Esophagus (tissue), 2 donors: ENCODE data around the gene GLI3. TPM values are rescaled to one million over a fixed set of nuclear protein-coding genes. Genes with fewer than 3 reads are reported as not detected.

Source experiments
- H3K27ac ChIP-seq, 2 donors: one replicate each; pipeline ENCODE4 v1.5.1; 2013; ENCODE audit warnings: low read depth in 2 of 2, mild to moderate bottlenecking in 2 of 2, inconsistent platforms in 1 of 2, low read length in 1 of 2, moderate library complexity in 1 of 2
- H3K27me3 ChIP-seq, 2 donors: one replicate each; pipeline ENCODE4 v1.6.1; 2013; ENCODE audit warnings: low read length in 2 of 2, control low read depth in 1 of 2, mild to moderate bottlenecking in 1 of 2; ENCODE audit not compliant: insufficient read depth in 2 of 2, control insufficient read depth in 1 of 2
- H3K36me3 ChIP-seq, 2 donors: one replicate each; pipeline ENCODE4 v1.6.1; 2013; ENCODE audit warnings: low read length in 1 of 2; ENCODE audit not compliant: control insufficient read depth in 2 of 2, insufficient read depth in 2 of 2
- H3K4me1 ChIP-seq, 2 donors: one replicate each; pipeline ENCODE4 v1.6.1; 2013; ENCODE audit warnings: low read length in 1 of 2; ENCODE audit not compliant: control insufficient read depth in 2 of 2, insufficient read depth in 2 of 2
- H3K4me3 ChIP-seq, 2 donors: one replicate each; pipeline ENCODE4 v1.5.1; 2013; ENCODE audit warnings: low read length in 2 of 2, mild to moderate bottlenecking in 2 of 2, low read depth in 1 of 2, moderate library complexity in 1 of 2
- H3K9me3 ChIP-seq, 2 donors: one replicate each; pipeline ENCODE4 v1.6.1; 2013; ENCODE audit warnings: mild to moderate bottlenecking in 2 of 2, low read depth in 1 of 2, low read length in 1 of 2, moderate library complexity in 1 of 2; ENCODE audit not compliant: control insufficient read depth in 2 of 2, insufficient read depth in 1 of 2
- WGBS, 2 donors: extraction: QIAGEN DNeasy Blood & Tissue Kit; methylation state at CpG; one replicate each; pipeline ENCODE4 v1.1.7; 2013; 5-methylcytosine and 5-hydroxymethylcytosine counted together
- polyA plus RNA-seq, 2 donors: library from polyadenylated mRNA; stranded (reverse); fragments of 200-250 nt; gene quantifications; one replicate each; pipeline ENCODE4 v1.2.3, GENCODE V29; 2013
- donor health status: healthy with polysubstance abuse.
- donor health status: Bipolar disorder and iron deficiency.

The GLI3 gene
- polyA plus RNA-seq, 2 donors: 1.0 to 1.8 TPM

DNA sequence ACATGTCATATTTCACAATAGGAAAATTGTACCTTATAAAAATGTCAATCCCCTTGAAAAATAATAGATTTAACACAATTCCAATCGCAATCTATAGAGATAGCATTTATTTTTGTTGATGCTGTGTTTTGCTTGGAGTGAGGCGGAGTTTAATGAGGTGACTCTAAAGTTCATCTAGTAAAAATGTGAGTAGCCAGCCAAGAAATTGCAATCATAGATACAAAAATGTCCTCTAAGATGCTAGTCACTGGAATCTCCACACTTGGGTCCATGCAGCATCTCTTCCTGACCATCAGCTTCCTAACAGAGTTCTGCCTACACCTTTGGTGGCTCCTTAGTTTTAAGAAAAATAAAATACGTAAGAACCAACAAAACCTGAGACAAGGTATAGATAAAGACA, 44.9 kb downstream of the GLI3 start:
- Histone ChIP-seq H3K9me3 (no peaks in the 10 kb centered on the region), H3K27me3 (no peaks in the 10 kb centered on the region), H3K4me1 (no peaks in the 10 kb centered on the region), H3K4me3 (no peak overlapping the region), H3K36me3 (no peaks in the 10 kb centered on the region), H3K27ac (no peak overlapping the region)
- WGBS, 2 donors: 89 to 92% methylated on average over 3 of the region's 3 CpGs

DNA sequence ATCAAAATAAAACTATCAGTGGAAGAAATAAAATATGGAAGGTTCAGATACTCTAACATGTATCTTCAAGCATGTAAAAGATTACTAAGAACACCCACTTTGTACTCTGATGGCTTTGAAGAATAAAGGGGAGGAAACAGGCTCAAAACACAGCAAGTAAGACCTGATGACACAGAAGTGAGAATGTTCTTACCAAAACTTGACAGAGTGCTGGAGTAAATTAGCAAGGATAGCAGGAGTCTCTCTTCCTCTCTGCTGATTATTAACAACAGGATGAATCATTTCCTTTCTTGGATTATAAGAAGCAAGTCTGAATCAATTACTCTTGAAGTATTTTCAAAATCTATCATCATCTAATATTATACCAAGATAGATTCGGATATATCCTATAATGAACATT, 47.5 kb downstream of the GLI3 start:
- H3K36me3 ChIP-seq: no peaks in the 10 kb centered on the region
- H3K4me3 ChIP-seq: no peak overlapping the region
- WGBS, 2 donors: 28 to 71% methylated on average over 1 of the region's 1 CpG
- H3K9me3 ChIP-seq: no peaks in the 10 kb centered on the region
- no peak overlapping the region for H3K27ac ChIP-seq
- H3K4me1 ChIP-seq: no peaks in the 10 kb centered on the region
- H3K27me3 ChIP-seq: no peaks in the 10 kb centered on the region

DNA sequence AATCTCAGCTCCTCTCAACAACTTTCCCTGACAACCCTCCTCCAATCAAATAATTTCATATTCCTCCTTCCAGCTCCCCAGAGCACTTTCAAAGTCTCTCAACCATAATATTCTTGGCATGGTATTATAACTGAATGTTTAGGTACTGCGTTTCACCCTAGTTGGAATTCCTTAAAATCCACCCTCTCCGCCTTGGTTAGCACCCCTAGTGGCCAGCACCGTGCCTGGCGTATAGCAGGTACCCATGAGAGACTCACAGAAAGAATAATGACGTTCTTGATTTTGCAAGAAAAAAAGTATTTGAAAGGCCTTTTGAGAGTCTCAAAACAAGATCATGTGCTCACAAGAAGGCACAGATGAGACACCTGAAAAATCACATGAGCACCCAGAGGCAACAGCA, 50.9 kb downstream of the GLI3 start:
- Histone ChIP-seq H3K4me1 (no peaks in the 10 kb centered on the region), H3K27me3 (no peaks in the 10 kb centered on the region), H3K9me3 (no peaks in the 10 kb centered on the region), H3K27ac (no peak overlapping the region), H3K36me3 (no peaks in the 10 kb centered on the region), H3K4me3 (no peak overlapping the region)
- 61 to 71% methylated on average over 5 of the region's 5 CpGs for WGBS, 2 donors

DNA sequence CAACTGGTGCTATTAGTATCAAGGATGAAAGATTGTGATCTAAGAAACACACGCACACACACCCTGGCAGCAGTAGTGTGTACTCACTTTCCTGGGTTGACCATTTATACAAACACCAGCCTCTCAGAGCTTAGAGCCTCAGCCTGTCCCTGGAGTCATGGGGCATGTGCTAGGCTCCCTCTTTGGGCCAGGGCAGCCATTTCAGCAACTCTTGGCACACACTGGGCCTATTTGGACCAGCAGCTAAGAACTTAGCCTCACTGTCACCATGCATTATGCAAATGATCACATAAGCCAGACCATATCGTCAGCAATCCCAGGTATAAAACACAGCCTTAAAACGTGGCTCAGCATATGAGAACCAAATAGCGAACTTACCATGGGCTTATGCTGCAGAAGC, 51.3 kb downstream of the GLI3 start:
- Histone ChIP-seq H3K9me3 (no peaks in the 10 kb centered on the region), H3K36me3 (no peaks in the 10 kb centered on the region), H3K27me3 (no peaks in the 10 kb centered on the region), H3K4me3 (no peak overlapping the region), H3K27ac (no peak overlapping the region), H3K4me1 (no peaks in the 10 kb centered on the region)
- 73 to 80% methylated on average over 4 of the region's 4 CpGs for WGBS, 2 donors

DNA sequence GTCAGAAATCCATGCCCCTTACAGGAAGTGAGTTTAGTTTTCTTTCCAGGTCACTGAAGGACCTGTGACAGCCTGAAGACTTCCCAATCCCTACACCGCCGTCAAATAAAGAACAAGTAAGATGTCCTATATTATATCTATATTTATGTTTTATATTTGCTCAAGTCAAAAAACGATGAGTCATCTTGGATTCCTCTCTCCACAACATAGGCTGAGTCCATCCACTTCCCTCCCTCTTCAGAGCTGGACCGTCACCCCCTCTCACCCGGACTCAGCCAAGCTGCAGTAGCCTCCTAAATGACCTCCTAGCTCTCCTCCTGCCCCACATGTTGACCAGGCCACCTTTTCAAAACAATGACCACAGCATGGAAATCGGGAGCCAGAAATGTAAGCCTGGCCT, 53.5 kb downstream of the GLI3 start:
- Histone ChIP-seq H3K27me3 (no peaks in the 10 kb centered on the region), H3K27ac (no peak overlapping the region), H3K4me1 (no peaks in the 10 kb centered on the region), H3K36me3 (peaks cover 0 to 4% of the 10 kb centered on the region in 2 donors), H3K4me3 (no peak overlapping the region), H3K9me3 (no peaks in the 10 kb centered on the region)
- WGBS, 2 donors: 78 to 86% methylated on average over 6 of the region's 6 CpGs

DNA sequence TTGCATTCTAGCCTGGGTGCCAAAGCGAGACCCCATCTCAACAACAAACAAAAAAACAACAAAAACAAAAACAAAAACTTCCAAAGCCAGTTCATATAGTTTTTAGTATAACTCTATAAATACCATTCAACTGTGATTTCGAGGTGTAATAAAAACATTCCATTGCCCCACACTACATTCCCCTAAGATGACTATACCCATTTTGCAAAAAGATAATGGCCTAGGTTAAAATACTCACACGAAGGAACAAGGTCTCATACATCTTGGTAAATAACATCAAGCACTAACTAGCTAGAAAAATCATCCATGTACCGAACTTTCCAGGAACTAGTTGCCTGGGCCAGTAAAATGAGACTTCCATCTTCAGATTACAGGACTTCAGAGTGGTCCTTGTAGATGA, 55.4 kb downstream of the GLI3 start:
- Histone ChIP-seq H3K4me1 (no peaks in the 10 kb centered on the region), H3K27me3 (no peaks in the 10 kb centered on the region), H3K36me3 (peaks cover 0 to 4% of the 10 kb centered on the region in 2 donors), H3K9me3 (no peaks in the 10 kb centered on the region), H3K4me3 (no peak overlapping the region), H3K27ac (no peak overlapping the region)
- WGBS, 2 donors: 77 to 88% methylated on average over 4 of the region's 4 CpGs

DNA sequence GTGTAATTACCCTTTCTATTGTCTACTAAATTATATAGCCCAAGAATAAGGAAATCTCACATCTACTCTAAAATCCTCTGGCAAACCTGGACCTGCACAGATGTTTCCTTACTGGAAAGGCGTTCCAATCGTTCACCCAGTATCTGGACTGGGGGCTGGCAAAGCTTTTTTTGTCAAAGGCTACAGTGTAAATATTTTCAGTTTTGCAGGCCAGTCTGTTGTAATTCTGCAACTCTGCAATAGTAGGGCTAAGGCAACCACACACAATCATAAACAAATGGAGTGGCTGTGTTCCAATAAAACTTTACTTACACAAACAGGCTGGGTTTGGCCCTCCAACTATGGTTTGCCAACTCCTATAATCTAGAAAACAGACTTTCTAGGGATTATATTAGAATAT, 56.2 kb downstream of the GLI3 start:
- 60 to 71% methylated on average over 2 of the region's 2 CpGs for WGBS, 2 donors
- Histone ChIP-seq H3K4me3 (no peak overlapping the region), H3K9me3 (no peaks in the 10 kb centered on the region), H3K36me3 (peaks cover 0 to 4% of the 10 kb centered on the region in 2 donors), H3K4me1 (peaks cover 0 to 3% of the 10 kb centered on the region in 2 donors), H3K27ac (no peak overlapping the region), H3K27me3 (no peaks in the 10 kb centered on the region)

DNA sequence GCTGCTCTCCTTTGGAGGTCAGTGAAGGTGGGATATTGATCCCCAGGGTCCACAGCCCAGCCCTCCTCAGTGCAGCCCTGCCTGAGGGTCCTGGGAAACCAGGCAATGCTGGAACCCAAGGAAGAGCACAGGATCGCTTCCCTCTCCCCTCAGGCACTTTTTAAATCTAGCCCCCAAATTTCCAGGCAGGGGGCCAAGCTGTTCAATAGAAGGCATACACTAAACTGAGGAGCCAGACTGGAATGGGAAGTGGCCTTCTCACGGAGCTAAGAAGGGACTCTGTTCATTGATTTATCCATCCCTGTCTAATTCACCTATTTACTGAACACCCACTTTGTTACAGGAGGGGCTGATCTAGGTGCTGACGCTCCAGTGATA, 60.3 kb downstream of the GLI3 start:
- H3K27me3 ChIP-seq: no peaks in the 10 kb centered on the region
- H3K4me3 ChIP-seq: no peak overlapping the region
- H3K4me1 ChIP-seq: peaks cover 0 to 4% of the 10 kb centered on the region in 2 donors
- WGBS, 2 donors: 61 to 66% methylated on average over 3 of the region's 3 CpGs
- H3K9me3 ChIP-seq: no peaks in the 10 kb centered on the region
- H3K27ac ChIP-seq: no peak overlapping the region
- H3K36me3 ChIP-seq: peaks cover 0 to 4% of the 10 kb centered on the region in 2 donors

DNA sequence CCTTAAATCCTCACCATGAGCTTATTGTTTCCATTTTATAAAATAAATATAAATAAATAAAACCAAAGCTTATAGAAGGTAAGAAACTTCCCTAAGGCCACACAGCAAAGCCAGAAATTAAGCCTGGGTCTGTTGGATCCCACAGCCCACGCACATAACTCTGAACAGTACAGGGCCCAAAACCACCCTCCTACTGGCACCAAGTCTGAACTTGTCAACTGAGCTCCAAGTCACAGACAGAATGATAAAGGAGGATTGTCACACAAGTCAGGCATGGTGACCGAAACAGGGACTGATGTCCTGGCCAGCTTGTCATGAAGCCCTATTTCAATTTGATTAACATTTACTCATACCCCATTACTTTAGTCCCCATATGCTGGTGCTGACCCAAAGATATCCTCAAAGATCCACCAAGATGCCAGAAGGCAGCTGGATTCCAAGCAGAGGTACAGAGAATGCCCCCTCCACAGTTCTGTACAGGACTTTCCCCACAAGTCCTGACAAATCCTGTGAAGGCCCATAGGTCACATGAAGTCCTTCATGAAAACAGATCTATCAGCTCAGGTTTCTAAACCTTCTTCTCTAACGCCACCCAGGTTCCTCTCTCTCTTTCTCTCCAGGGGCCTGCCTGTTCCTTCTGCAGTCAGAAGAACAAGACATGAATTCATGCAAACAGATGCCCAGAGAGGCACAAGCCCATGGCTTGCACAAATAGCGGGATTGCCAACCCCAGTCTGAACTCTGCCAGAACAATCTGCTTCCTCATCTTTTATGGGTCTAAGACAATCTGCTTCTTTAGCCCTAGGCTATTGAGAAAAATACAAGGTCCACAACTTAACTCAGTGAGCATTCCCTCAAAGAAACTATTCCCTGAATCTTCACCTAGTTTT, 60.9 kb downstream of the GLI3 start:
- Histone ChIP-seq H3K4me3 (no peak overlapping the region), H3K27me3 (no peaks in the 10 kb centered on the region), H3K36me3 (peaks cover 0 to 4% of the 10 kb centered on the region in 2 donors), H3K27ac (no peak overlapping the region), H3K9me3 (no peaks in the 10 kb centered on the region), H3K4me1 (peaks cover 0 to 4% of the 10 kb centered on the region in 2 donors)
- 52 to 65% methylated on average over 4 of the region's 4 CpGs for WGBS, 2 donors

DNA sequence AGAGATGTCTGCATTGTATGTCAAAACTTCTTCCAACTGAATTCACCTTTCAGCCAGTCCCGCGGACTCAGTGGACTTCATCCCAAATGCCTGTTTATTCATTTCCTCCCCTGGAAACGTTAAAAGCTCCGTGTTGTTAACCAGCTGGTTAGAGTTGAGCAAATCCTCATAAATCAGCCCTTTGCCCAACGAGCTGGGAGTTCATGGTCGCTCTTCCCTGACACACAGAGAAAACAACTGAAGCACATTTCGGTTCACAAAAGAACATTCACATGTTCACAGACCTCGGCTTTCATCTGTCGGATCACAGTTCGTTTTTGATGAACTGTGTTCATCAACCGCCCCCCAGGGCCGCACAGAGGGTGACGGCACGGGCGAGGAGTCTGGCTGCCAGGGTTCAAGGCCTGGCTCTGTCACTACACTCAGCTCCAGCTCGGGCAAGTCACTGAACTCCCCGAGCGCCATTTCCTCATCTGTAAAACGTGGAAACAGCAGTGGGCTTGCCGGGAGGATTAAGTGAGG, 62.6 kb downstream of the GLI3 start:
- Histone ChIP-seq H3K27me3 (no peaks in the 10 kb centered on the region), H3K4me3 (no peak overlapping the region), H3K27ac (no peak overlapping the region), H3K4me1 (peaks cover 0 to 4% of the 10 kb centered on the region in 2 donors), H3K36me3 (no peaks in the 10 kb centered on the region), H3K9me3 (no peaks in the 10 kb centered on the region)
- WGBS, 2 donors: 60 to 73% methylated on average over 20 of the region's 20 CpGs
